Colon (tissue), 2 donors: ENCODE results near the gene ZNF821.
"Not testable (repeated sequence)": the region's sequence is repeated elsewhere in the genome, so short reads cannot be mapped to it uniquely, and the experiment has no call there.

Experiments
- FAIRE-seq: peaks from 2 replicates; lab custom pipeline; 2012; peaks lifted over from hg19 to GRCh38; lab: Jason Lieb, UNC
- donor health status: control.
- donor health status: control.

The ZNF821 gene, protein sequence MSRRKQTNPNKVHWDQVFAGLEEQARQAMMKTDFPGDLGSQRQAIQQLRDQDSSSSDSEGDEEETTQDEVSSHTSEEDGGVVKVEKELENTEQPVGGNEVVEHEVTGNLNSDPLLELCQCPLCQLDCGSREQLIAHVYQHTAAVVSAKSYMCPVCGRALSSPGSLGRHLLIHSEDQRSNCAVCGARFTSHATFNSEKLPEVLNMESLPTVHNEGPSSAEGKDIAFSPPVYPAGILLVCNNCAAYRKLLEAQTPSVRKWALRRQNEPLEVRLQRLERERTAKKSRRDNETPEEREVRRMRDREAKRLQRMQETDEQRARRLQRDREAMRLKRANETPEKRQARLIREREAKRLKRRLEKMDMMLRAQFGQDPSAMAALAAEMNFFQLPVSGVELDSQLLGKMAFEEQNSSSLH

GRCh38 chr16:71883849-71884638 lies at the start of gene ZNF821:
Gene ZNF821 (minus strand): TSS chr16:71884182. CDS start chr16:71879946, 4,236 bp downstream.
- FAIRE-seq: no peak

DNA sequence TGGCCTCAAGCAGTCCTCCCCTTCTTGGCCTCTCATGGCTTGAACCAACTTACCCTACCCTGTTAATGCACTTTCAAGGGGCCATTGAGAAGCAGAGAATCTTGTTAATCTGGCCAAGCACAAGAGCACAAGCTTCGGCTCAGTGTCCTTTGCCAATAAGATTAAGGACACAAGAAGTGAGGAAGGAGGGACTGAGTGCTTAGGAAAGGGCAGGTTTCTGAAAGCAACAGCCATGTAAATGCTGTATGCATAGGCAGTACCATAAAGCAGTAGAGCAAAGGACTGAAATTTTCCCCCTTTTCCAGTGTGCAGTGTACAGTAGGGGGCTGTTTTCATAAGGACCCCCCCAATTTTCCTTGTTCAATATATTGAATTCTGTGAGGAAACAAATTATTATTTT lies 49.0 kb upstream of the ZNF821 start:
- FAIRE-seq: no peak

GRCh38 chr16:71931599-71931998 lies 47.6 kb upstream of the ZNF821 start:
- no peak for FAIRE-seq

- no peak for FAIRE-seq
Observed at GRCh38 chr16:71931001-71931400, 47.0 kb upstream of the ZNF821 start.

- FAIRE-seq: no peak
Observed at GRCh38 chr16:71930013-71930563, 46.1 kb upstream of the ZNF821 start.

DNA sequence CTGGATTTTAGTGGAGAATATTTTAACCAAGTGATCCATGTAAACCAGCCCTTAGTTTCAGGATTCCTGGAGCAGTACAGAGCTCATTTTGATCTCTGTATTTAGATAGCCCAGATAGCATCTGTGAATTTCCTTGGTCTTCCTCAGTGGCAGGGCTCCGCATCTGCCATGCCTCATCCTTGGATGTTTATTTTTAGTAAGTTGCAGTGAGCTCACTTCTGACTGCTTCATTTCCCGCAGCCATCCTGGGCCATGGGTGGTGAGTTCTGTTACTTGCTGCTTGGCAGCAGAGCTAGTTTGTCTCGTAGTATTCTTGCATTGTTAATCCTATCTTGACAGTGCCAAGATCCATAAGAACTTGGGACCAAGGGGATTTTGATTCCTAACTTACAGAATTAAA lies 45.1 kb upstream of the ZNF821 start:
- FAIRE-seq: no peak

- FAIRE-seq: no peak
Observed at GRCh38 chr16:71927787-71928186, 43.8 kb upstream of the ZNF821 start.

DNA sequence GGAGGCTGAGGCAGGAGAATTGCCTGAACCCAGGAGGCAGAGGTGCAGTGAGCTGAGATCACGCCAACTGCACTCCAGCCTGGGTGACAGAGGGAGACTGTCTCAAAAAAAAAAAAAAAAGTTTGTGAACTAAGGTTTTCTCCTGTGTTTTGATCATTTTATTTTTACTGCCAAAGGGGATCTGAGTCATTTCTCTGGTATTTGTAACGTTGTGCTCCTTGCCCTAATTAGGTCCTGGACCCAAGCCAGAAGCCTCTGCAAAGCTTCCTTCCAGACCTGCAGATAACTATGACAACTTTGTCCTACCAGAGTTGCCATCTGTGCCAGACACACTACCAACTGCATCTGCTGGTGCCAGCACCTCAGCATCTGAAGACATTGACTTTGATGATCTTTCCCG lies 43.4 kb upstream of the ZNF821 start:
- no peak for FAIRE-seq

DNA sequence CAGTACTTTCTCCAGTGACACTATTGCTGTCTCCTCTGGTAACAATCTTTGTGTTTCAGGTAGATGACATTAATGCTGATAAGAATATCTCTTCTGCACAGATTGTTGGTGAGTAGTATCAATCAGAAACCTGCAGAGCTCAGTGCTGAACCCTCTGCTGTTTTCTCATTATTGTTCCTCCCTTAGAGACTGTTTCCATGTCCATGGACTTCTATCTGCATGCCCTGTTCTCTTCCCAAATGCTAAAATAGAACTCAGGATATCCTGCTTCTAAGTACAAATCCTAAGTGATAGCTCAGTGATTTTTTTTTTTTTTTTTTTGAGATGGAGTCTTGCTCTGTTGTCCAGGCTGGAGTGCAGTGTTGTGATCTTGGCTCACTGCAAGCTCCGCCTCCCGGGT lies 40.7 kb upstream of the ZNF821 start:
- no peak for FAIRE-seq

DNA sequence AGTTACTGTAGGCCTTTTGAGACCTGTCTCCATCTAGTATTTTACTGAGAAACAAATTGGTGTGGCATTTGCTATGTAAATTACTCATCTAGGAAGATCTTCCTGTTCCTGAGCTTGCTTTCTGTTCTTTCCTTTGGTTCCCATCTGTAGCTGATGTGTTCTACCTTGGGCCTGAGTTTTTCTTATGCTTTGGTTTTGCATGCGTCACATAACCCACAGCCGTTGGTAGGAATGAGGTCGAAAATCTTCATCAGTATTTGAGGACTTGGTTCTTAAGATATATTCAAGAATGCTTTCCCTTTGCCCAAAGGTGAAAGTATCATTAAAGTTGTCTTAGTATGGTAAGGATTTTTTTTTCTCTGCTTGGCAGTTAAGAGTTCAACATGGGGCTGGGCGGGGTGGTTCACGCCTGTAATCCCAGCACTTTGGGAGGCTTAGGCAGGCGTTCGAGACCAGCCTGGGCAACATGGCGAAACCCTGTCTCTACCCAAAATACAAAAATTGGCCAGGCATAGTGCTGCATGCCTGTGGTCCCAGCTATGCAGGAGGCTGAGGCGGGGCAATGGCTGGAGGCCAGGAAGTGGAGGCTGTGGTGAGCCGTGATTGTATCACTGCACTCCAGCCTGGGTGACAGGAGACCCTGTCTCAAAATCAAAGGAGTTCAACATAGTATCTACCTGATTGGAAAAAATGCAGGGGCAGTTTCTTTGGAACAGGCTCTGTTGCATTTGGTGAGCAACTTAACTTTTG lies 40.1 kb upstream of the ZNF821 start:
- no peak for FAIRE-seq

DNA sequence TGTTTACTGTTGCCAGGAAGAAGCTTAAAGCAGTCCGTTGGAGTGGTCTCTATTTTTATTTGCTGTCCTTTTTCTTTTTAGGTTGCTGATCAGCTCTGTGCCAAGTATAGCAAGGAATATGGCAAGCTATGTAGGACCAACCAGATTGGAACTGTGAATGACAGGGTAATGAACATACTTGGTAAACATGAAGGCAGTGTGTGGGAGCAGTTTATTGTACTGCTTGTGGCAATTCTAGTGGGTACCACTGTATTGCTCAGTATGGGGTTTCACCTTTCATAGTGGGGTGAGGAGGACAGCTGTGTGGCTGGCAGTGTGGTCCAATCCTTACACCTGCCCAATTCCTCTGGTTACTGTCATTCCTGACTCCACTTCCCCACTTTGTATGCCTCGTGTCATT lies 36.7 kb upstream of the ZNF821 start:
- FAIRE-seq: no peak

- FAIRE-seq: no peak
Observed at GRCh38 chr16:71919035-71919434, 35.1 kb upstream of the ZNF821 start.

- no peak for FAIRE-seq
Observed at GRCh38 chr16:71917900-71918299, 33.9 kb upstream of the ZNF821 start.

DNA sequence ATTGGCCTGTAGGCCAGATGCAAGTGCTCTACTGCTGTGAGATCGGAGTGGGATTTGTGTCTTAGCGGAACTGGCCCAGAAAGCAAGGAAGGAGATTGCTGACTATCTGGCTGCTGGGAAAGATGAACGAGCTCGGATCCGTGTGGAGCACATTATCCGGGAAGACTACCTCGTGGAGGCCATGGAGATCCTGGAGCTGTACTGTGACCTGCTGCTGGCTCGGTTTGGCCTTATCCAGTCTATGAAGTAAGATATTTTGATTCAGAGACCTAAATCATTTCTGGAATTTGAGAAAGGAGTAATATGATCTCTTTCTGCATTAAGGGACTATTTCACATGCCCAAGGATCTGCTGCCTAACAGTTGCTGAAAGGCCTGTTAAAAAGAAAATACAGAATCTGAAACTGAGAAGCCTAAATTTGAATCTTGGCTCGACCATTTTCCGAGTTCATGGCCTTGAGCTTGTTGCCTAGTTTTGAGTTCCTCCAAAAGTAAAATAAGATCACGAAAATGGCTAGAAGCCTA lies 32.5 kb upstream of the ZNF821 start:
- no peak for FAIRE-seq

DNA sequence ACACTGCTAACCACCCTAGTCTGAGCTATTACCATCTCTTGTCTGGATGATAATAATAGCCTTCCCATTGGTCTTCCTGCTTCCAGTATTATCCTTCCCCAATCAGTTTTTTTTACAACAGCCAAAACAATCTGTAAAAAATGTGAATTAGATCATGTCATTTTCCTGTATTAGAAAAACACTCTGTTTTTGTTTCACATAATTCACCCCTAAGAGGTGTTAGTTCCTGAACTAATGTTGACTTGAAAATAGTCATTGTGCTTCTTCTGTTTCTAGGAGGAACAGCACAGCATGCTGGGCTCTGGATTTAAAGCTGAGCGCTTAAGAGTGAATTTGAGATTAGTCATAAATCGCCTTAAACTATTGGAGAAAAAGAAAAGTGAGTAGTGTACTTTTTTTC lies 31.4 kb upstream of the ZNF821 start:
- FAIRE-seq: no peak

- FAIRE-seq: no peak
Observed at GRCh38 chr16:71914802-71915201, 30.8 kb upstream of the ZNF821 start.

- no peak for FAIRE-seq
Observed at GRCh38 chr16:71912534-71913275, 28.7 kb upstream of the ZNF821 start.

- FAIRE-seq: no peak
Observed at GRCh38 chr16:71911121-71911520, 27.1 kb upstream of the ZNF821 start.

DNA sequence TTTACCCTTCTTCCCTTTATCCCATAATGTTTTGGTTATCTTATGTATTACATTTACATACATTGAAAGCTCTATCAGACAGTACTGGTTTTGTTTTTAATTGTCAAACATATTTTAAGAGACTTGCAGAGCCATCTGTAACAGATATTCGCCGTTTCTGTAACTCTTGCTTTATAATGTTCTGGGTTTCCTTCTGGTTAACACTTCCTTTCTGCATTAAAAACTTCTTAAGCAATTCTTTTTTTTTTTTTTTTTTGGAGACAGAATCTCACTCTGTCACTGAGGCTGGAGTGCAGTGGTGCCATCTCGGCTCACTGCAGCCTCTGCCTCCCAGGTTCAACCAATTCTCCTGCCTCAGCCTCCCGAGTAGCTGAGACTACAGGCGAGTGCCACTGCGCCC lies 21.8 kb upstream of the ZNF821 start:
- FAIRE-seq: not testable (repeated sequence)

DNA sequence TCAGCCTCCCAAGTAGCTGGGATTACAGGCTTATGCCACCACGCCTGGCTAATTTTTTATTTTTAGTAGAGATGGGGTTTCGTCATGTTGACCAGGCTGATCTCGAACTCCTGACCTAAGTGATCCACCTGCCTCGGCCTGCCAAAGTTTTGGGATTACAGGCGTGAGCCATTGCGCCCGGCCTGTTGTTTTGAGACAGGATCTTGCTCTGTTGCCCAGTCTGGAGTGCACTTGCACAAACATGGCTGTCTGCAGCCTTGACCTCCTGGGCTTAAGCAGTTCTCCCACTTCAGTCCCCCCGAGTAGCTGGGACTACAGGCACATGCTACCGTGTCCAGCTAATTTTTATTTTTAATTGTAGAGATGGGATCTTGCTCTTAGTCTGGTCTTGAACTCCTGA lies 20.3 kb upstream of the ZNF821 start:
- FAIRE-seq: no peak

DNA sequence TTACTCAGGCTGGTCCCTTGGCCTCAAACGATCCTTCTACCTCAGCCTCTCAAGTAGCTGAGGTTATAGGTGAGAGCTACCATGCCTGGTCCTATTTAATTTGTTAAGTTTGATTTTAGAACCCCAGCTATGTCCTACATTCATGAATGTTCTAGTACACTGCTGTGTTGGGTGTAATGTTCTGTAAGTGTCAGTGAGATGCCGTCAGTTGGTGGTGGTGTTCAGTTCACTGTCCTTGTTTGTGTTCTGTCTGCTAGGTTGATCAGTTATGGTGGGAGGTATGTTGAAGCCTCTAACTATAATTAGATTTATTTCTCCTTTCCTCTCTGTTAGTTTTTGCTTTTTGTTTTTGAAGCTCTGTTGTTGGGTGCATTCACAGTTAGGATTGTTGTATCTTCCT lies 19.6 kb upstream of the ZNF821 start:
- no peak for FAIRE-seq
